Fibroblast of skin of back (primary cell): ENCODE data around the gene SRSF3. TPM values are rescaled to one million over a fixed set of nuclear protein-coding genes. Genes with fewer than 3 reads are reported as not detected.
"Not testable (repeated sequence)": the region's sequence is repeated elsewhere in the genome, so short reads cannot be mapped to it uniquely, and the experiment has no call there.

Source experiments
- DNase-seq: peaks from one replicate; pipeline ENCODE4 v3.0.0-alpha.2; 2013
- polyA plus RNA-seq, 2 experiments: library from polyadenylated mRNA; unstranded; fragments of 120-200 nt; gene quantifications; one replicate each; pipeline ENCODE4 v1.2.1, GENCODE V29; 2013; ENCODE audit not compliant: insufficient read length in 2 of 2

Gene SRSF3
- 427 TPM for polyA plus RNA-seq (2013, experiment 1 of 2; ENCODE audit: insufficient read length)
- polyA plus RNA-seq (2013, experiment 2 of 2; ENCODE audit: insufficient read length), result 224 TPM

GRCh38 chr6:36594029-36594815, at the start of gene SRSF3:
Gene SRSF3 (plus strand): TSS chr6:36594362. CDS start chr6:36596763, 2,401 bp downstream.
- DNase-seq, result peak; percentile 98

- no peak for DNase-seq
Observed at GRCh38 chr6:36545767-36546307, 48.3 kb upstream of the SRSF3 start.

- DNase-seq, result no peak
Observed at GRCh38 chr6:36546308-36546919, 47.7 kb upstream of the SRSF3 start.

GRCh38 chr6:36546920-36547645, 47.1 kb upstream of the SRSF3 start, which contains the start of gene STK38:
Gene STK38 (minus strand): TSS chr6:36547479. CDS start chr6:36540202, 7,277 bp downstream.
- peak; percentile 85 for DNase-seq

- DNase-seq, result no peak
Observed at GRCh38 chr6:36547646-36548400, 46.3 kb upstream of the SRSF3 start.

- DNase-seq, result no peak
Observed at GRCh38 chr6:36548401-36548743, 45.8 kb upstream of the SRSF3 start.

GRCh38 chr6:36550473-36551000, 43.6 kb upstream of the SRSF3 start:
- no peak for DNase-seq

- DNase-seq, result no peak
Observed at GRCh38 chr6:36555750-36556252, 38.4 kb upstream of the SRSF3 start.

GRCh38 chr6:36556281-36556680, 37.9 kb upstream of the SRSF3 start:
- DNase-seq, result no peak

- no peak for DNase-seq
Observed at GRCh38 chr6:36559011-36559793, 35.0 kb upstream of the SRSF3 start.

GRCh38 chr6:36560822-36561221, 33.3 kb upstream of the SRSF3 start:
- DNase-seq, result no peak

GRCh38 chr6:36563237-36563927, 30.8 kb upstream of the SRSF3 start:
- DNase-seq, result peak; percentile 54

- DNase-seq, result no peak
Observed at GRCh38 chr6:36563928-36564284, 30.3 kb upstream of the SRSF3 start.

- no peak for DNase-seq
Observed at GRCh38 chr6:36566418-36566905, 27.7 kb upstream of the SRSF3 start.

- no peak for DNase-seq
Observed at GRCh38 chr6:36570264-36570663, 23.9 kb upstream of the SRSF3 start.

- DNase-seq, result no peak
Observed at GRCh38 chr6:36571122-36572043, 22.8 kb upstream of the SRSF3 start.

- DNase-seq, result not testable (repeated sequence)
Observed at GRCh38 chr6:36572353-36573311, 21.5 kb upstream of the SRSF3 start.

GRCh38 chr6:36574679-36575078, 19.5 kb upstream of the SRSF3 start:
- DNase-seq, result no peak
